Measurements from ENCODE around the gene ENHO.

ENHO gene

DNA sequence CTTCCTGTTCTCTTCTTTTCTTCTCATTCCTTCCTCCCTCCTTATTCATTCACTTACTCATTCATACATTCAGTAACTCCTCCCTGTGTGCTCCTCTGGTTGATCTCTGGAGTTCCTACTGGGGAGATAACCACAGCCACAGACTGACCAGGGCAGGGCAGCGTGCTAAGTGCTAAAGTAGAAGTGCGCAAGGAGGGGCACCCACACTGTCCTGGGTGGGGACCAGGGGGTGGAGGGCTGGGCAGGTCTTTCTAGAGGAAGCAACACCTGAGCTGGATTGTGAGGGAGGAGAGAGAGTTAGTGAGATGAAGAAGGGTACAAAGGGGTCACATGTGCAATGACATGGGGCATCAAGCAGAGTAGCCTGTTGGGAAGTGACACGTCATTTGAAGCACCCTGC lies 13.8 kb downstream of the ENHO start:
- Histone ChIP-seq H3K27ac (ENCODE audit: low read depth, low read length) (no peak overlapping the region), H3K36me3 (ENCODE audit: low read length) (no peaks in the 10 kb centered on the region), H3K9me2 (replicated peaks; ENCODE audit: insufficient read depth, low read length) (no peaks in the 10 kb centered on the region), H3K27me3 (ENCODE audit: low read length) (no peaks in the 10 kb centered on the region), H3F3A (ENCODE audit: insufficient read depth) (no peaks in the 10 kb centered on the region), H2AFZ (ENCODE audit: low read depth, low read length, severe bottlenecking) (no peak overlapping the region), H3K79me2 (ENCODE audit: insufficient read depth, low read length) (no peaks in the 10 kb centered on the region), H3K9ac (ENCODE audit: low read length) (no peak overlapping the region), H3K4me2 (ENCODE audit: low read depth, low read length, poor library complexity, severe bottlenecking) (no peak overlapping the region), H3K9me3 (ENCODE audit: insufficient read depth, low read length) (no peaks in the 10 kb centered on the region), H3K4me3 (ENCODE audit: insufficient read depth, low read length, poor library complexity, severe bottlenecking) (no peak overlapping the region), H4K20me1 (ENCODE audit: low read depth, low read length) (no peaks in the 10 kb centered on the region)
- TF ChIP-seq EZH2phosphoT487 (conservative IDR thresholded peaks at IDR 0.05; ENCODE audit: low read length) = no peak
- TF ChIP-seq, protein P1, sequence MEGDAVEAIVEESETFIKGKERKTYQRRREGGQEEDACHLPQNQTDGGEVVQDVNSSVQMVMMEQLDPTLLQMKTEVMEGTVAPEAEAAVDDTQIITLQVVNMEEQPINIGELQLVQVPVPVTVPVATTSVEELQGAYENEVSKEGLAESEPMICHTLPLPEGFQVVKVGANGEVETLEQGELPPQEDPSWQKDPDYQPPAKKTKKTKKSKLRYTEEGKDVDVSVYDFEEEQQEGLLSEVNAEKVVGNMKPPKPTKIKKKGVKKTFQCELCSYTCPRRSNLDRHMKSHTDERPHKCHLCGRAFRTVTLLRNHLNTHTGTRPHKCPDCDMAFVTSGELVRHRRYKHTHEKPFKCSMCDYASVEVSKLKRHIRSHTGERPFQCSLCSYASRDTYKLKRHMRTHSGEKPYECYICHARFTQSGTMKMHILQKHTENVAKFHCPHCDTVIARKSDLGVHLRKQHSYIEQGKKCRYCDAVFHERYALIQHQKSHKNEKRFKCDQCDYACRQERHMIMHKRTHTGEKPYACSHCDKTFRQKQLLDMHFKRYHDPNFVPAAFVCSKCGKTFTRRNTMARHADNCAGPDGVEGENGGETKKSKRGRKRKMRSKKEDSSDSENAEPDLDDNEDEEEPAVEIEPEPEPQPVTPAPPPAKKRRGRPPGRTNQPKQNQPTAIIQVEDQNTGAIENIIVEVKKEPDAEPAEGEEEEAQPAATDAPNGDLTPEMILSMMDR (IDR thresholded peaks at IDR 0.05; ENCODE audit: insufficient read depth, low read length, poor library complexity, severe bottlenecking) = no peak

DNA sequence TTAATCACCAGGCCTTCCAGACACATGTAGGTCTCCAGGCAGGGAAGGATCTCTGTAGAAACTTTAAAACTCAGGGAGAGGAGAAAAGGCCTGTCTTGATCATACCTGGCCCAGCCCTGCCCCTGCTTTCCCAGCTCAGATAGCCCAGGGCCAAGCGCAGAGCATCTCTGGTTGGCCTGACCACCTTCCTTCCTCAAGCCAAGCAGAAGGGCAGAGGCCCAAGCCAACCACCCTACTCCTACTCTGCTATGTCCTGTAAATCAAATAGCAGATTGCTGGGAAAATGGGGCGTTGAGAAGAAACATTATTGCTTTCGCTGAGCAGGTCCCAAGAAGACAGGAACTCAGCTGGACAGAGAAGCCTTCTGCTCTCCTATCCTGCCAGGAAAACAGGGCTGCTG lies 14.3 kb downstream of the ENHO start:
- H3K9ac ChIP-seq (ENCODE audit: low read length) = no peak overlapping the region

DNA sequence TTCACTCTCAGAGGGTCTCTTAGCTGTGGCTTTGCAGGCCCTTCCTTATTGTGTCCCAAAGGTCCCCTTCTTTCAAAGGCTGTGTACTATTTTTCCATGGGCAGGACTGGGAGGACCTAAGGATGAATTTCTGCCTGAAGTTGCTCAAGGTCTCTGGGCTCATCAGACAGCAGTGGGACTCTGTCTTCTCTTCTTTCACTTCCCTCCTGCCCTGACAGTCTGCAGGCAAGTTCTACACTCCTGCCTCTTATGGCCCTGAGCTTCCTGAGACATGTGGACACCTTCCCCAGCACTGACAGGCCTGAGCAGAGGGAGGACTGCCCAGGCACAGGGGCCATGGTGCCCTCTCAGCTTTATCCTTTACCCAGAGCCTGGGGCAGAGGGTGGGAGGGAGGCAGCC lies 14.8 kb downstream of the ENHO start:
- Histone ChIP-seq H3K9me2 (replicated peaks; ENCODE audit: insufficient read depth, low read length) (no peaks in the 10 kb centered on the region), H3K79me2 (ENCODE audit: insufficient read depth, low read length) (no peaks in the 10 kb centered on the region), H3K36me3 (ENCODE audit: low read length) (no peaks in the 10 kb centered on the region), H3K27ac (ENCODE audit: low read depth, low read length) (no peak overlapping the region), H3K9me3 (ENCODE audit: insufficient read depth, low read length) (no peaks in the 10 kb centered on the region), H2AFZ (ENCODE audit: low read depth, low read length, severe bottlenecking) (no peak overlapping the region), H3K27me3 (ENCODE audit: low read length) (no peaks in the 10 kb centered on the region), H3F3A (ENCODE audit: insufficient read depth) (no peaks in the 10 kb centered on the region), H3K4me2 (ENCODE audit: low read depth, low read length, poor library complexity, severe bottlenecking) (no peak overlapping the region), H3K4me3 (ENCODE audit: insufficient read depth, low read length, poor library complexity, severe bottlenecking) (no peak overlapping the region), H3K9ac (ENCODE audit: low read length) (no peak overlapping the region), H4K20me1 (ENCODE audit: low read depth, low read length) (no peaks in the 10 kb centered on the region)
- TF ChIP-seq, protein P1 (IDR thresholded peaks at IDR 0.05; ENCODE audit: insufficient read depth, low read length, poor library complexity, severe bottlenecking) = no peak
- no peak for TF ChIP-seq EZH2phosphoT487 (conservative IDR thresholded peaks at IDR 0.05; ENCODE audit: low read length)

More for the DNA sequence above, 14.3 kb downstream of the ENHO start:
- Histone ChIP-seq H3K36me3 (ENCODE audit: low read length) (no peaks in the 10 kb centered on the region), H3K4me3 (ENCODE audit: insufficient read depth, low read length, poor library complexity, severe bottlenecking) (no peak overlapping the region), H3F3A (ENCODE audit: insufficient read depth) (no peaks in the 10 kb centered on the region), H2AFZ (ENCODE audit: low read depth, low read length, severe bottlenecking) (no peak overlapping the region), H3K79me2 (ENCODE audit: insufficient read depth, low read length) (no peaks in the 10 kb centered on the region), H3K27me3 (ENCODE audit: low read length) (no peaks in the 10 kb centered on the region), H3K4me2 (ENCODE audit: low read depth, low read length, poor library complexity, severe bottlenecking) (no peak overlapping the region), H3K9me3 (ENCODE audit: insufficient read depth, low read length) (no peaks in the 10 kb centered on the region), H4K20me1 (ENCODE audit: low read depth, low read length) (no peaks in the 10 kb centered on the region), H3K27ac (ENCODE audit: low read depth, low read length) (no peak overlapping the region), H3K9me2 (replicated peaks; ENCODE audit: insufficient read depth, low read length) (no peaks in the 10 kb centered on the region)
- TF ChIP-seq, protein P1 (IDR thresholded peaks at IDR 0.05; ENCODE audit: insufficient read depth, low read length, poor library complexity, severe bottlenecking) = no peak
- no peak for TF ChIP-seq EZH2phosphoT487 (conservative IDR thresholded peaks at IDR 0.05; ENCODE audit: low read length)

Data from SU-DHL-6 (cell line).